GM21723 (cell line): Measurements from ENCODE around the gene ZBTB46.
"Not testable (repeated sequence)": the region's sequence is repeated elsewhere in the genome, so short reads cannot be mapped to it uniquely, and the experiment has no call there.

Source experiments
- ATAC-seq: cut with Tn5 transposase; IDR thresholded peaks from one replicate; pipeline ENCODE4 v1.9.1; 2021; ENCODE audit warnings: mild to moderate bottlenecking, moderate library complexity; ENCODE audit not compliant: unreplicated experiment

ZBTB46 gene

GRCh38 chr20:63830841-63831588, at the start of gene ZBTB46:
Gene ZBTB46 (minus strand): TSS chr20:63831264. CDS start chr20:63790757, 40,507 bp downstream.
- ATAC-seq, result no peak

- no peak for ATAC-seq
Observed at GRCh38 chr20:63878899-63879663, 48.0 kb upstream of the ZBTB46 start.

GRCh38 chr20:63877755-63878470, 46.8 kb upstream of the ZBTB46 start:
- no peak for ATAC-seq

- ATAC-seq, result no peak
Observed at GRCh38 chr20:63876489-63877036, 45.5 kb upstream of the ZBTB46 start.

GRCh38 chr20:63874241-63874640, 43.2 kb upstream of the ZBTB46 start:
- ATAC-seq, result not testable (repeated sequence)

- no peak for ATAC-seq
Observed at GRCh38 chr20:63873477-63873971, 42.5 kb upstream of the ZBTB46 start.

GRCh38 chr20:63868264-63868663, 37.2 kb upstream of the ZBTB46 start:
- ATAC-seq, result no peak

GRCh38 chr20:63867042-63867441, 36.0 kb upstream of the ZBTB46 start:
- not testable (repeated sequence) for ATAC-seq

GRCh38 chr20:63864978-63865640, 34.0 kb upstream of the ZBTB46 start, which contains the start of gene TPD52L2:
Gene TPD52L2 (plus strand): TSS chr20:63865270. CDS start chr20:63865366, 96 bp downstream.
- peak; percentile 68 for ATAC-seq

- no peak for ATAC-seq
Observed at GRCh38 chr20:63864545-63864977, 33.5 kb upstream of the ZBTB46 start.

- peak; percentile 72 for ATAC-seq
Observed at GRCh38 chr20:63863798-63864544, 32.9 kb upstream of the ZBTB46 start.

GRCh38 chr20:63863021-63863797, 32.1 kb upstream of the ZBTB46 start:
- no peak for ATAC-seq

GRCh38 chr20:63861981-63862901, 31.2 kb upstream of the ZBTB46 start:
- ATAC-seq, result no peak

- ATAC-seq, result no peak
Observed at GRCh38 chr20:63861365-63861934, 30.4 kb upstream of the ZBTB46 start, which contains the start of gene ABHD16B. Gene ABHD16B (plus strand): TSS chr20:63861498. CDS start chr20:63861541, 43 bp downstream.

GRCh38 chr20:63860325-63861051, 29.4 kb upstream of the ZBTB46 start:
- ATAC-seq, result no peak

GRCh38 chr20:63859166-63859699, 28.2 kb upstream of the ZBTB46 start:
- no peak for ATAC-seq
